Neural cell (in vitro differentiated cells): ENCODE data around the gene NKAIN2.
A peak's percentile ranks its signal among the peaks of the same experiment; 100 is the strongest.

Experiments
- POLR2AphosphoS5 ChIP-seq: IDR thresholded peaks from 2 replicates; pipeline ENCODE4 v1.6.1; 2012
- TF ChIP-seq, protein P1 (sequence below): IDR thresholded peaks from 2 replicates; pipeline ENCODE4 v1.6.1; 2012; ENCODE audit warnings: borderline replicate concordance

DNA sequence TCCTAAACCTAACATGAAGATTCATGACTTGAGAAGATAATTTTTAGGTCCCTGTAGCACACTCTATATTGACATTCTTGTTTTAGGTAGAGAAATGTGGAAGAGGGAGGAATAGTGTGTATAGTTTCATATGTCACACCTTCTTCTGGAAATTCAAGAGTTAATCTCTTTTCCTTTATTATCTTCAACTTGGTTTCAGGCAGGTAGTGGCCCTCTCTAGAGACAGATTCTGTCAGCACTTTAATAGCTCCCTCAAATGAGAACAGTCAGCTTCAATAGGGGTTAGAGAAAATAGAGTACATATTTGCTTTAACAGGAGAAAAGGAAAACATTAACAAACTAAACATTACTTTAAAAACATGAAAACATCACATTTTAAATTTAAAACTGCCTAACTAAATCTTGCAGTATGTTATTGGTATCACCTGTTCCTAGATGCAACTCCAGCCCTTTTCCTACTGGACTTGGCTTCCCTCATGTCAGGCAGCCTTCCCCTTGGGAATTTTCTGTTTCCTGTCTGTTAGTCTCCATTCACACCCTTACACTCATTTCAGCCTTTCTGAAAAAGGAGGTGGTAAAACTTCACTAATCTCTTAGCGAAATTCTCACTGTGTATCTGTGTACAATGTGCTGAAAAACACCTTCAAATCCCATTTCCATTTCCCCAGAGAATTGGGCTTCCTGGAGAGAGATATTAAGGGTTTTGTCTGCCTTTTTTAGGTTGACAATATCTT lies 966.3 kb downstream of the NKAIN2 start:
- no peak for TF ChIP-seq POLR2AphosphoS5
- TF ChIP-seq, protein P1, sequence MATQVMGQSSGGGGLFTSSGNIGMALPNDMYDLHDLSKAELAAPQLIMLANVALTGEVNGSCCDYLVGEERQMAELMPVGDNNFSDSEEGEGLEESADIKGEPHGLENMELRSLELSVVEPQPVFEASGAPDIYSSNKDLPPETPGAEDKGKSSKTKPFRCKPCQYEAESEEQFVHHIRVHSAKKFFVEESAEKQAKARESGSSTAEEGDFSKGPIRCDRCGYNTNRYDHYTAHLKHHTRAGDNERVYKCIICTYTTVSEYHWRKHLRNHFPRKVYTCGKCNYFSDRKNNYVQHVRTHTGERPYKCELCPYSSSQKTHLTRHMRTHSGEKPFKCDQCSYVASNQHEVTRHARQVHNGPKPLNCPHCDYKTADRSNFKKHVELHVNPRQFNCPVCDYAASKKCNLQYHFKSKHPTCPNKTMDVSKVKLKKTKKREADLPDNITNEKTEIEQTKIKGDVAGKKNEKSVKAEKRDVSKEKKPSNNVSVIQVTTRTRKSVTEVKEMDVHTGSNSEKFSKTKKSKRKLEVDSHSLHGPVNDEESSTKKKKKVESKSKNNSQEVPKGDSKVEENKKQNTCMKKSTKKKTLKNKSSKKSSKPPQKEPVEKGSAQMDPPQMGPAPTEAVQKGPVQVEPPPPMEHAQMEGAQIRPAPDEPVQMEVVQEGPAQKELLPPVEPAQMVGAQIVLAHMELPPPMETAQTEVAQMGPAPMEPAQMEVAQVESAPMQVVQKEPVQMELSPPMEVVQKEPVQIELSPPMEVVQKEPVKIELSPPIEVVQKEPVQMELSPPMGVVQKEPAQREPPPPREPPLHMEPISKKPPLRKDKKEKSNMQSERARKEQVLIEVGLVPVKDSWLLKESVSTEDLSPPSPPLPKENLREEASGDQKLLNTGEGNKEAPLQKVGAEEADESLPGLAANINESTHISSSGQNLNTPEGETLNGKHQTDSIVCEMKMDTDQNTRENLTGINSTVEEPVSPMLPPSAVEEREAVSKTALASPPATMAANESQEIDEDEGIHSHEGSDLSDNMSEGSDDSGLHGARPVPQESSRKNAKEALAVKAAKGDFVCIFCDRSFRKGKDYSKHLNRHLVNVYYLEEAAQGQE: peak; percentile 18
